Measurements from ENCODE around the gene BICRA. TPM values are rescaled to one million over a fixed set of nuclear protein-coding genes. Genes with fewer than 3 reads are reported as not detected.

BICRA gene
- total RNA-seq, 1 donor from 2014 or later = 17.1 TPM

DNA sequence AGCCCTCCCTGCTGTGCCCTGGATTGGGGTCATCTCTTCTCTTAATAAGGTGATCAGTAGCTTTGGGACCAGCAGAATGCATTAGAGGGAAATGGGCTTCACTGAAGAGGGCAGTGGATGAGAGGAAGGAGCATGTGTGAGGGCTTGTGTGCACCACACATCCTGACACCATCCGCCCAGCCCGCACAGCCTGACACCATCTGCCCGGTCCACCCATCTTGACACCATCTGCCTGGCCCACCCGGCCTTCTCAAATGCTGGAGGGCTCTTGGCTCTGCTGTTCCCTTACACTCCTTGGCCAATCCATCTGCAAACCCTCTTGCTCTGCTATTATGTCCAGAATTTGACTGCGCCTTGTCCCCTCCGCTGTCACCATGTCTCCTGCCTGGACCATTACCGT, 41.8 kb downstream of the BICRA start:
- Mint-ChIP-seq H3K4me1 (ENCODE audit: unreplicated experiment) (peaks cover 8% of the 10 kb centered on the region), H3K36me3 (ENCODE audit: unreplicated experiment) (peaks cover 15% of the 10 kb centered on the region), H3K27me3 (ENCODE audit: unreplicated experiment) (no peaks in the 10 kb centered on the region), H3K4me3 (ENCODE audit: unreplicated experiment) (no peak overlapping the region), H3K9me3 (ENCODE audit: unreplicated experiment) (no peaks in the 10 kb centered on the region), H3K27ac (ENCODE audit: unreplicated experiment) (no peak overlapping the region)
- no peak for DNase-seq (ENCODE audit: extremely low spot score, unreplicated experiment)
- TF ChIP-seq, protein P1, sequence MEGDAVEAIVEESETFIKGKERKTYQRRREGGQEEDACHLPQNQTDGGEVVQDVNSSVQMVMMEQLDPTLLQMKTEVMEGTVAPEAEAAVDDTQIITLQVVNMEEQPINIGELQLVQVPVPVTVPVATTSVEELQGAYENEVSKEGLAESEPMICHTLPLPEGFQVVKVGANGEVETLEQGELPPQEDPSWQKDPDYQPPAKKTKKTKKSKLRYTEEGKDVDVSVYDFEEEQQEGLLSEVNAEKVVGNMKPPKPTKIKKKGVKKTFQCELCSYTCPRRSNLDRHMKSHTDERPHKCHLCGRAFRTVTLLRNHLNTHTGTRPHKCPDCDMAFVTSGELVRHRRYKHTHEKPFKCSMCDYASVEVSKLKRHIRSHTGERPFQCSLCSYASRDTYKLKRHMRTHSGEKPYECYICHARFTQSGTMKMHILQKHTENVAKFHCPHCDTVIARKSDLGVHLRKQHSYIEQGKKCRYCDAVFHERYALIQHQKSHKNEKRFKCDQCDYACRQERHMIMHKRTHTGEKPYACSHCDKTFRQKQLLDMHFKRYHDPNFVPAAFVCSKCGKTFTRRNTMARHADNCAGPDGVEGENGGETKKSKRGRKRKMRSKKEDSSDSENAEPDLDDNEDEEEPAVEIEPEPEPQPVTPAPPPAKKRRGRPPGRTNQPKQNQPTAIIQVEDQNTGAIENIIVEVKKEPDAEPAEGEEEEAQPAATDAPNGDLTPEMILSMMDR (IDR thresholded peaks at IDR 0.05) = no peak

DNA sequence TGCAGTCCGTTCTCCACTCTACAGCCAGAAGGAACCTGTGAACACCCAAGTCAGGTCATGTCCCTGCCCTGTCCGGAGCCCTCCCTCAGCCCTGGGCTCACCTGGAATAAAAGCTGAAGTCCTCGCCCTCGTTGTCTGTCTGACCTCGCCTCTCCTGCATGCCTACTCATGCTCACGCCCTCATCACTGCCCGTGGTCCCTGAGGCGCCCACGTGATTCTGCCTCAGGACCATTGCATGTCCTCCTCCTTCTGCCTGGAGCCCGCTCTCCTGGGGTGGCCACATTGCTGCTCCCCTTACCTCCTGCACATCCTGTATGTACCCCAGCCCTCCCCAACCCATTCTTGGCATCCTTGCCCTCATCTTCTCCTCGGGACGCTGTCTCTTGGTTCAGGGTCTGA, 42.2 kb downstream of the BICRA start:
- Mint-ChIP-seq H3K36me3 (ENCODE audit: unreplicated experiment) (peaks cover 15% of the 10 kb centered on the region), H3K9me3 (ENCODE audit: unreplicated experiment) (no peaks in the 10 kb centered on the region), H3K4me1 (ENCODE audit: unreplicated experiment) (peaks cover 7% of the 10 kb centered on the region), H3K4me3 (ENCODE audit: unreplicated experiment) (no peak overlapping the region), H3K27ac (ENCODE audit: unreplicated experiment) (no peak overlapping the region), H3K27me3 (ENCODE audit: unreplicated experiment) (no peaks in the 10 kb centered on the region)
- no peak for DNase-seq (ENCODE audit: extremely low spot score, unreplicated experiment)
- TF ChIP-seq, protein P1 (IDR thresholded peaks at IDR 0.05) = no peak

DNA sequence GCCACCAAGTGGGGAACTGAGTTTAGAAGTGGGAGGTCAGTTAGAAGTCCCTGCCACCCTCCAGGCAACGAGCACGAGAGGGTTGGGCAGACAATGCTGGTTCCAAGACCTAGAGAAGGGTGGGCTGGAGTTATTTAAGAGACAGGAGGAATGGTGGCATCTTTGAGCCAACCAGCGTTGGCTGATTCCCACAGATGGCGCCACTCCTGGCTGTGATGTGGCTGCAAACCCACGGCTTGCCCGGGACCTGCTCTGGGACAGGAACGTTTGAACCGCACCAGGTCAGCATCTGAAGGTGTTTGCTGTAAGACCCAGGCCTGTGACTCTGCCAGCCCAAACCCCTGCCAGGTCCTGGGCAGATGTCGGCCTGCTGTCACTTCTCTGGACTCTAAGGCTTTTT, 42.8 kb downstream of the BICRA start:
- no peak overlapping the region for H3K27ac Mint-ChIP-seq (ENCODE audit: unreplicated experiment)
- no peaks in the 10 kb centered on the region for H3K9me3 Mint-ChIP-seq (ENCODE audit: unreplicated experiment)
- H3K4me3 Mint-ChIP-seq (ENCODE audit: unreplicated experiment) = no peak overlapping the region
- DNase-seq (ENCODE audit: extremely low spot score, unreplicated experiment) = no peak
- H3K36me3 Mint-ChIP-seq (ENCODE audit: unreplicated experiment) = peaks cover 15% of the 10 kb centered on the region
- TF ChIP-seq, protein P1 (IDR thresholded peaks at IDR 0.05) = no peak
- peaks cover 7% of the 10 kb centered on the region for H3K4me1 Mint-ChIP-seq (ENCODE audit: unreplicated experiment)
- no peaks in the 10 kb centered on the region for H3K27me3 Mint-ChIP-seq (ENCODE audit: unreplicated experiment)

GRCh38 chr19:47652285-47652684, 43.4 kb downstream of the BICRA start:
- peaks cover 13% of the 10 kb centered on the region for H3K36me3 Mint-ChIP-seq (ENCODE audit: unreplicated experiment)
- H3K9me3 Mint-ChIP-seq (ENCODE audit: unreplicated experiment) = no peaks in the 10 kb centered on the region
- TF ChIP-seq, protein P1 (IDR thresholded peaks at IDR 0.05) = no peak
- no peaks in the 10 kb centered on the region for H3K27me3 Mint-ChIP-seq (ENCODE audit: unreplicated experiment)
- no peak for DNase-seq (ENCODE audit: extremely low spot score, unreplicated experiment)
- H3K27ac Mint-ChIP-seq (ENCODE audit: unreplicated experiment) = no peak overlapping the region
- peaks cover 7% of the 10 kb centered on the region for H3K4me1 Mint-ChIP-seq (ENCODE audit: unreplicated experiment)
- no peak overlapping the region for H3K4me3 Mint-ChIP-seq (ENCODE audit: unreplicated experiment)

GRCh38 chr19:47653856-47654255, 44.9 kb downstream of the BICRA start:
- Mint-ChIP-seq H3K4me1 (ENCODE audit: unreplicated experiment) (peaks cover 2% of the 10 kb centered on the region), H3K27me3 (ENCODE audit: unreplicated experiment) (no peaks in the 10 kb centered on the region), H3K9me3 (ENCODE audit: unreplicated experiment) (no peaks in the 10 kb centered on the region), H3K4me3 (ENCODE audit: unreplicated experiment) (no peak overlapping the region), H3K27ac (ENCODE audit: unreplicated experiment) (no peak overlapping the region), H3K36me3 (ENCODE audit: unreplicated experiment) (peaks cover 13% of the 10 kb centered on the region)
- TF ChIP-seq, protein P1 (IDR thresholded peaks at IDR 0.05) = no peak
- DNase-seq (ENCODE audit: extremely low spot score, unreplicated experiment) = no peak

Data from osteocyte (in vitro differentiated cells).